GM19463 (cell line): Measurements from ENCODE around the gene NRXN3.
"Not testable (repeated sequence)": the region's sequence is repeated elsewhere in the genome, so short reads cannot be mapped to it uniquely, and the experiment has no call there.

Experiments
- ATAC-seq: cut with Tn5 transposase; IDR thresholded peaks from one replicate; pipeline ENCODE4 v1.9.1; 2021; ENCODE audit warnings: mild to moderate bottlenecking, moderate library complexity; ENCODE audit not compliant: unreplicated experiment

Gene NRXN3

GRCh38 chr14:78455896-78456435, 285.8 kb downstream of the NRXN3 start:
- peak; percentile 71 for ATAC-seq

GRCh38 chr14:78469947-78470346, 299.8 kb downstream of the NRXN3 start:
- ATAC-seq, result no peak

GRCh38 chr14:78479127-78479780, 309.1 kb downstream of the NRXN3 start:
- ATAC-seq, result no peak

GRCh38 chr14:78484028-78484427, 313.9 kb downstream of the NRXN3 start:
- ATAC-seq, result no peak

GRCh38 chr14:78486081-78486480, 315.9 kb downstream of the NRXN3 start:
- no peak for ATAC-seq

- ATAC-seq, result no peak
These were observed 316.4 kb downstream of the NRXN3 start for GRCh38 chr14:78486621-78487020.

GRCh38 chr14:78487573-78487972, 317.4 kb downstream of the NRXN3 start:
- ATAC-seq, result not testable (repeated sequence)

GRCh38 chr14:78488938-78489337, 318.8 kb downstream of the NRXN3 start:
- ATAC-seq, result no peak

GRCh38 chr14:78491048-78491447, 320.9 kb downstream of the NRXN3 start:
- no peak for ATAC-seq

GRCh38 chr14:78498062-78498595, 328.0 kb downstream of the NRXN3 start:
- no peak for ATAC-seq

GRCh38 chr14:78501909-78502308, 331.7 kb downstream of the NRXN3 start:
- no peak for ATAC-seq

GRCh38 chr14:78508023-78508422, 337.9 kb downstream of the NRXN3 start:
- ATAC-seq, result no peak

GRCh38 chr14:78509516-78509915, 339.3 kb downstream of the NRXN3 start:
- ATAC-seq, result no peak

GRCh38 chr14:78512021-78512420, 341.8 kb downstream of the NRXN3 start:
- ATAC-seq, result no peak

GRCh38 chr14:78519863-78520262, 349.7 kb downstream of the NRXN3 start:
- no peak for ATAC-seq

- ATAC-seq, result no peak
These were observed 354.0 kb downstream of the NRXN3 start for GRCh38 chr14:78524196-78524595.

GRCh38 chr14:78524766-78525165, 354.6 kb downstream of the NRXN3 start:
- ATAC-seq, result no peak

- ATAC-seq, result no peak
These were observed 359.9 kb downstream of the NRXN3 start for GRCh38 chr14:78530078-78530477.

- no peak for ATAC-seq
These were observed 364.0 kb downstream of the NRXN3 start for GRCh38 chr14:78534141-78534540.

- no peak for ATAC-seq
These were observed 364.9 kb downstream of the NRXN3 start for GRCh38 chr14:78535041-78535440.

GRCh38 chr14:78541788-78542187, 371.6 kb downstream of the NRXN3 start:
- ATAC-seq, result not testable (repeated sequence)

- ATAC-seq, result no peak
These were observed 373.3 kb downstream of the NRXN3 start for GRCh38 chr14:78543433-78543832.

GRCh38 chr14:78561074-78561473, 390.9 kb downstream of the NRXN3 start:
- no peak for ATAC-seq
